Measurements from ENCODE around the gene AGAP1.
A peak's percentile ranks its signal among the peaks of the same experiment; 100 is the strongest.

The AGAP1 gene

DNA sequence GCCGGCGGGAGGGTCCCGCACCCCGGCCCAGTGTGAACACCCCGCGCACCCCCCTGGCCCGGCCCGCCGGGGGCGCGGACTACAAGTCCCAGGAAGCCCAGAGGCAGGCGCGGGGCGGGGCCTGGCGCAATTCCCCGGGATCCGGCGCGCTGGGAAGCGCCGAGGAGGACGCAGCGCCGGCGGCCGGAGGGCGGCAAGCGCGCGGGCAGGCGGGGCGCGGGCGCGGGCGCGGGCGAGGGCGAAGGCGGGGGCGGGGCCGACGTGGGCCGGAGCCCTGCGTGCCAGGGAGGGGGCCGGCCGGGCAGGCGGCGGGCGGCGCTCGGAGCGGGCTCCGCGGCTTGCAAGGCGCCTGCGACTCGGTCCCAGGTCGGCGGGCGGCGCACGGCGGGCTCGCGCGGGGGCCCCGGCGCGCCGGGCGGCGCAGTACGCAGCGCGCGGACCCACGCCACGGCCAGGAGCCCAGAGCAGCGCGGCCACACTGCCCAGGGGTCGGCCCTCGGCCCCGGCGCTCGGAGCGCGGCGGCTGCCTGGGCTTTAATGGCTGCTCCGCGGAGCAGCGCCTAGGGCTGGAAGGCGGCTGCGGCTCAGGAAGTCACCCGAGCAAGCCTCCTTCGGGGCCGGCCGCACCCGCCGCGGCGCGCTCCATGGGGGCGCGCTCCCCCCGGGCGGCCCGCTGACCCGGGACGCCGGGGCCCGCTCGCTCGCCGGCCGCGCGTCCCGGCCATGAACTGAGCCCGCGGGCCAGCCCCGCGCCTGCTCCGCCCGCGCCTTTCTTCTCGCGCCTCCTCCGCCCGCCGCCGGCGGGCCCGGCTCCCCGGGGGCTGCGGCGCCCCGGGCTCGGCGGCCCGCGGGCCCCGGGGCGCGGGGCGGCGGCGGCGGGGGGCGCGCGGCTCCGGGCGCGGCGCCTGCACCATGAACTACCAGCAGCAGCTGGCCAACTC is at the start of gene AGAP1:
Gene AGAP1, plus strand, starts transcription at position 269 of the 941 bp plus-strand sequence.
- DNase-seq = peak; percentile 78

DNA sequence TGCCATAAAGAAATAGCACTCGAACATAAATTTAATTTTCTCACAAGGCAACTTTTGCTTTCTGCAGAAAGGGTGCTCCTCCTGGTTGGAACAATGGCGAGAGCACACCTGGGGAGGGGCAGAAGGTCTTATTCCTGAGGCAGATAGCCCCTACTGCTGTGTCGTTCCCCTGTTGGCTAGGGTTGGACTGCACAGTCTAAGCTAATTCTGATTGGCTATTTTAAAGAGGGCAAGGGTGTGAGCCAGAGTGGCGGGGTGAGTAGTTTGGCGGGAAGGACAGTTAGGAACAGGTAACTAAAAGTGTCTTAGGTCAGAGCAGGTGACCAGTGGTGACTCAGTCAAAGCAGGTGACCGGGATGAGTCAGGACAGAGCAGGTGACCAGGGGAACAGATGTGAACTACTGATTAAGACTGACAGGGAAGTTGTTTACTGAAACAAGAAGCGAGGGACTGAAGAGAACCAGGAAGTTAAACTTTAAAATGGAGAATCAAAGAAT is 49.7 kb upstream of the AGAP1 start:
- no peak for DNase-seq

DNA sequence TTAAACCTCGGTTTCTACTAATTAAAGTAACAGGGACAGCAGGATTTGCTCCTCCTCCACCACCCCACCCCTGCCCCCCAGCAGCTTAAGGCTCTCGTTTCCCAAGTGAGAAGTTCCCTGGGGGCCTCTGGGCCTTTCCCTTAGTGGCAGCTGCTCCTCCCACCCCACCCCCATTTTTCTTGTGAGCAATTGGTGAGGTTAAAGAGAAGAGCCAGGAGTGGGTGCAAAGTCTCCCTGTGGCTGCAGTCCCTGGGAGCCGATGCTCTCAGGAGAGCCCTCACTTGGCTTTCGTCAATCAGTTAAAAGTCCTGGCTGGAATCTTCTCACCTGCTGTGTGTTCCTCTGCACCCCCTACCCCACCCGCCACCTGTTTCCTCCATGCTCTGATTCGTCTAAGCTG is 48.7 kb upstream of the AGAP1 start:
- no peak for DNase-seq

DNA sequence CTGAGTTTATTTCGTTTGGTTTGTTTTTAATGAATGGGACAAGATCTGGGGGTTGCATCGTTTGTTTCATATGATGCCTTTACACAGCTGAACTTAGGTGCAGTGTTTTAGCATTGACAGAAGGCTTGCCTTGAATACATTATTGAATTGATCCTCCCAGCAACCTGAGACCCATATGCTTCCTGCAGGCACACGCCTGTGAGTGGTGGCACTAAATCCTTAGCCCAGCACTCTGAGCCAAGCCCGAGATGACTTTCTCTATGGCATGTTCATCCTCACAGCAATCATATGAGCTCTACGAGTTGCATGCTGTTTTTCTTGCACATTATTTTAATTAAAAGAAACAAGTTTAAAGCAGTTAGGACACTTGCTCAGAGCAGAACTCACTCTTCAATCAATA is 47.8 kb upstream of the AGAP1 start:
- no peak for DNase-seq

DNA sequence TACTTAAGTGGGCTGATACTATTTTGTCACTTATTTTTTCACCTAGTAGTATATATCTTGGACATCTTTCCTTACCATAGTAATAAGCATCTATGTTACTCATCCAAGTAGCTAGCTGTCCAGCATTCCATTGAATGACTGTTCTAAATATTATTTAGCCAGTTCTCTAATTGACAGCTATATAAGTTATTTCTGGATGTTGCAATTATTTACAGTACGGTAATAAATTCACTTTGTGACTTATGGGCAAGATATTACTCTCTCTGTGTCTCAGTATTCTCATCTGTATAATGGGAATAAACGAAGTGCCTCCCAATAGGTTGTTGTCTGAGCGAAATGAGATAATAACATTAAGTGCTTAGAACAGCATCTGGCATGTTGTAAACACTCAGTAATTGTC is 46.6 kb upstream of the AGAP1 start:
- no peak for DNase-seq

DNA sequence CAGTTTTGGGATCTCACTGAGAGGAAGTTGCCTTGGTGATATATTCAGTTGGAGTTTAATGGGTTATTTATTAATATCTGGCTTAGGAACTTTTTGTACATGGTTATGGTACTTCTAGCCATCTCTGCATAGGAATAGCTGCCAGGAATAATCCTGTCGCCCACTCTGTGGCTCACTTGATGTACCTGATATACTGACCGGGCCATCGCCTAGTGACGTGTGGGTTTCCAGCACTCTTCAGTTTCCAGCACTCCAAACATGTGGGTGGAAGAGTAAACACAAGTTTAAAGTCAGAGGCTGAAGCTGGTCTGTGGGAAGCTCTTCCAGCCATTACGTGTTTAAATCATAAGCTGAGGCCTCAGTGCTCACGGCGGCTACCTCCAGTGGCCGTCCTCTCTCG is 44.3 kb upstream of the AGAP1 start:
- no peak for DNase-seq

DNA sequence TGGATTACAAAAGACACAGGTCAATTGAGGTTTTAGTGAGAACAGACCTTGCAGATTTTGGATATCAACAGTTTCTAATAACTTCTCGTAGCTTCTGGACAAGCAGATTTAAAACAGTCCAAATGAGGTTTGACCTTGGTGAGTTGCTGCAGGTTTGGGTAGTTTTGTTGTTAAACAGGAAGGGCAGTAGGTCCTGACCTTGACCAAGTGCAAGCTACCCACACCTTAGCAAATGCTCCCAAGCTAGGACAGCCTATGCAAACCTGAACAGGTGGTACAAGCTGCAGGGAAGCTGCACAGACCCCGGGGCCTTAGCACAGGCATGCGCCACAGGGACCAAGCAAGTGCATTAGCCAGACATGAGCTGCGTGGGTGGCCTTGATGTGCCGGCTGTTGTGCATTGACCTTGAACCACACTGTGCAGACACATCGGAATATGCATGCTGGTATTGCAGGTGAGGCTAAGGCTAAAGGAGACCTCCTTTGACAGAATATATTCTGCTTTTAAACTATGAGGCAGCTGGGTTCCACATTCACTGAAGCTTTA is 40.2 kb upstream of the AGAP1 start:
- DNase-seq = no peak

DNA sequence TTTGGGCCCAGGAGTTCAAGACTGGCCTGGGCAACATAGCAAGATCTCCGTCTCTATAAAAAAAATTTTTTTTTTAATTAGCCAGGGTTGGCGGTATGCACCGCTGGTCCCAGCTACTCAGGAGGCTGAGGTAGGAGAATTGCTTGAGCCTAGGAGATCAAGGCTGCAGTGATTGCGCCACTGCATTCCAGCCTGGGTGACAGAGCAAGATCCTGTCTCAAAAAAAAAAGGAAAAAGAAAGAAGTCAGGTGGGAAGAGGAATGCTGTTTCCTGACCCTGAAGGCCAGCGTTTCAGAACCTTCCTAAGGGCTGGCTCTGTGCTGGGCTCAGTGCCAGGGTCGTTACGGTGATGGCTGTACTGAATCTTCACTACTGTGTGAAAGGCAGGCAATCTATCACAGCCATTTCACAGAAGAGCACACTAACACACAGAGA is 35.0 kb upstream of the AGAP1 start:
- DNase-seq = peak; percentile 94

DNA sequence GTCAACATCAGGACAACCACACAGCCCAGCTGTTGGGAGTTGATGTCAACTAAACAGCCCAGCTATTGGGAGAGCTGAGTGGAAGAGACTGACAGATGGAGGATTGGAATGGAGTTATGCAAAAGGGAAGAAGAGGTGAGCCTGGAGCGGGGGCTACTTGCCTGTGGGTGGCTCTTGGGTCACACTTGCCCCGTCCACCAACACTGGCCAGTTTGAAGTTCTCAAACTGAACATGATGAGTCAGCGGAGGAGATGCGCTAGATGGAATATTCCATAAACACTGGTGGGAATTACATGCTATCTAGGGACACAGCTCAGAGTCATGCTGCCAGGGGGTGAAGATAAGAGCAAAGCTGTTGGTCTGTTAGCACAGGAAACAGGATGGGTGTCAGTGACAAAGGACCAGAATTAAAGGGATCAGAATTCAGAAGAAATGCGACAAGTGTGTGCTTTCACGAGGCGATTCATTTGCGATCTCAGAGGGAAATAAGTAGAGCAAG is 33.2 kb upstream of the AGAP1 start:
- no peak for DNase-seq

DNA sequence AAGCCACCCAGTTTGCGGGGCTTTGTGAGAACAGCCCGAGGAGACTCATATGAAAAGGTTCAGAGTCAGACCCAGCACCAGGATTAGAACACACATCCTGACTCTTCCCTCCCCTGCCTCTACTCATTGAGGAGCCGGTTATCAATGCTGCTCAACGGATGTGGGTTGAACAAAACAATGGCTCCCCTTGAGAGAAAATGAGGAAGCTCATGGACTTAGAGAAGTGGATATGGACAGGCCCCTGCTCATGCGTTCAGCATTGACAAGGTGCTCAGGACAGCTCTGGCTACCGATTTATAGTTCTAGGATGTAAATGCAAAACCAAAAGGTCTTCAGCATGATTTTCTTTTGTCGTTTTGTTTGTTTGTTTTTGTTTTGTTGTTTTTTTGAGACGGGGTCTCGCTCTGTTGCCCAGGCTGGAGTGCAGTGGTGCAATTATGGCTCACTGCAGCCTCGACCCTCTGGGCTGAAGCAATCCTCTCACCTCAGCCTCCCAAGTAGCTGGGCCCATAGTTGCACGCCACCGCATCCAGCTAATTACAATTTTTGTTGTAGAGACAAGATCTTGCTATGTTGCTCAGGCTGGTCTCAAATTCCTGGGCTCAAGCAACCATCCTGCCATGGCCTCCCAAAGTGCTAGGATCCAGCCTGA is 32.0 kb upstream of the AGAP1 start:
- no peak for DNase-seq

DNA sequence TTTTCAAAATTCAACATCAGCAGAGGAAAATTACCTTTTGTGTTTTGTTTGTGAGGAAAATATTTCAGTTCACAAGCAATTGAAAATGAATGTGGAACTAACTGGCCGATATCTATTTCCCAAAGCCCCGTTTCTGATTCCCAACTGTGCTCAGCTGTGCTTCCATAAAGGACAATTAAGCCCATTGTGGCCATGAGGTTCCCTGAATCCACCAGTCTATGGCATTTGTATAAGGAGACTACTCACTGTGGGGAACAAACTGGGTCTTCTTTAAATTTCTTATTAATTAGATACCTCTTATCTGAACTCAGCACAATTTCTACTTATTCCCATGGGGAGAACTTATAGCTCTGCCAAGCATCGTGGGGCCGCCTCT is 31.4 kb upstream of the AGAP1 start:
- DNase-seq = no peak

DNA sequence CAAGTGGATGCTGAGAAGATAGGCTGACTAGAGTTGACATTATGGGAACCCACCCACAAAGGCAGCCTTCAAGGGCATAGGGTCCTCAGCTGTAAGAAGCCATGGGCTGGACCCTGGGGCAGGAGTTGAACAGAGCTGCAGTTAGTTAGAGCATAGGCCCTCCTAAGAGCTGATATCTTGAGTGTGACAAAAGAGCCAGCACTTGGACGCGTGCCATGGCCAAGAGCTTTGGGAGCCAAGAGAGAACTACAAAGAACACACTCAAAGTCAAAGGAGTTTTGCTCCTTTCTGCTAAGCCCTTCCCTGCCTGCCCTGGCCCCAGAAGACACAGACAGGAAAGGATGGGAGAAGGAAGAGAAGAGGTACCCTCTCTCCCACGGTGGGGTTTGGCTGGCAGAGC is 29.9 kb upstream of the AGAP1 start:
- no peak for DNase-seq

DNA sequence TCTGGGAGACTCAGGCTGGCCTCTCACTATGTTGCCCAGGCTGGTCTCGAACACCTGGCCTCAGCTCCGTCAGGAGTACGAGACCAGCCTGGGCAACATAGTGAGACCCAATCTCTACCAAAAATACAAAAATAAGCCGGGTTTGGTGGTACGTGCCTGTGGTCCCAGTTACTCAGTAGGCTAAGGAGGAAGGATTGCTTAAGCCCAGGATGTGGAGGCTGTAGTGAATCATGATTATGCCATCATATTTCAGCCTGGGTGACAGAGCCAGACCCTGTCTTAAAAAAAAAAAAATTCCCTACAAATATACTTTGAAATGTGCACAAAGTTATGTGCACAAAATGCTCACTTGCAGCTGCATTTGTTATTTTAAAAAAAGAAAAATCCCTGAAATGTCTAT is 26.3 kb upstream of the AGAP1 start:
- no peak for DNase-seq

DNA sequence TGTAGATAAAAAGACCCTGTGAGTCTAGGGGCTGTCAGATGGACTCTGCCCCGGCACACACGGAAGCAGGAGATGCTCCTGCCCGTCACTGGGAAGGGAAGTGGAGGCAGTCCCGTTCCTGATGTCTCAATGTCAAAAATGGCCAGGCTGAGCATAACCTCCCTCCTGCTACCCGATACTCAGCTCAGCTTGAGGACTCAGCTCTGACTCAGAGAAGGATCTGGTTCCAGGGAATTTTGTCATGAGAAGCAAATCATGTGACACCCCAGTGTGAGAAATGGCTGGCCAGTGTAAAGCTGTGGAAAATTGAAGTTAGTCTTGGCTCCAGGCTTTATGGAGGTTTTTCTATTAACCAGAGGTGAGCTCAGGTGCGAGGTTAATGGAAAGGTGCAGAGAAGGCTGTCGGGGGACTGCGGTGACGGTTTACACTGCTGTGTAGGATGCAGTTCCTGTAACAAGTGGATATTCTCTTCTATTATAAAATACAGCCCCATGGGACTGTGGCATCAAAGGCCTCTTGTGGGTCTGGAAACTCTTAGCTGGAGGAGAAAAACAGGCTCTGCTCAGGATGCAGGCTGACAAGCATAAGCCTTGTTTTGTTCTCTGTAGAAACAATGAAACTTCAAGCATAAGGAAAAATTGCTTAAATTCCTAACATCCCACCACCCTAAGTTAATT is 24.7 kb upstream of the AGAP1 start:
- DNase-seq = peak; percentile 67

DNA sequence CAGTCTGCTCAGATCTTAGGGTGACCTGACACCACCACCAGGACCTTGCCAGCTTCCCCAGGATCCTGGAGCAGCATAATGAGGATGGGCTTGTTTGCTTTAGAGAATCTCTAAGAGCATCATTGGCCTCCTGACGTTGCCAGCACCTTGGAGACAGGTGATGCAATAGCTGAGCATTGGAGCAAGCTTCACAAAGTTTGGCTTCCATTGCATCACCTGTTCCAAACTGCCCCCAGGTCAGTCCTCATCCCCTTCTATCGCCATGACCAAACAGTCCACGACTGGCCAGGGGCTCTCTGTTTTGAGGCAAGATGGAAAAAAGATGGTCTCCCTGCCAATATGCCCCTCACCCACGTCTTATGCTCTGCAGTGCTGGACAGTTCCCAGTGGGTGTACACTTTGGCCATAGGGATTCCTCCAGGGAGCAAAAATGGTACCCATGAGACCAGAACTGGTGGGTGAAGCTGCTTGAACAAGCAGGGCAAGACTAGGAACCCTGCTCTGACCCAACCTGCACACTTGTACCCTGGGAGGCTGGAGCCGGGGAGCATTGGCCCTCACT is 22.6 kb upstream of the AGAP1 start:
- DNase-seq = no peak

DNA sequence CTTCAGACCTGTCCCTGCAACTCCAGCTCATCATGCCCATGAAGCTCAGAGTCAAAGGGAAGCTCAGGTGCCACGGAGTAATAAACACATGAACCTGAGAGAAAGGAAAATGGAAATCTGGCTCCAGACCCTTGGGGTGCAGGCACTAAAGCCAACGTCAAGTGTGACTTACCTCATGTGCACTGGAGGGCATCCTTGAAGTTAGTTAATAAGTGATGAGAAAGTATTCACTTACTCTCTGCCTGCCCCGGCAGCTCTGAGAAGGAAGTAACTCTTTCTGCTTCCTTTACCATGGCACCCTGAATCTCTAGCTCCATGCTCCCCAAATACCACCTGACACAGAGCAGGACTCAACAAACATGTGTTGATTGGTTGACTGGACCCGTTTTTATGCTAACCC is 21.4 kb upstream of the AGAP1 start:
- DNase-seq = peak; percentile 49

DNA sequence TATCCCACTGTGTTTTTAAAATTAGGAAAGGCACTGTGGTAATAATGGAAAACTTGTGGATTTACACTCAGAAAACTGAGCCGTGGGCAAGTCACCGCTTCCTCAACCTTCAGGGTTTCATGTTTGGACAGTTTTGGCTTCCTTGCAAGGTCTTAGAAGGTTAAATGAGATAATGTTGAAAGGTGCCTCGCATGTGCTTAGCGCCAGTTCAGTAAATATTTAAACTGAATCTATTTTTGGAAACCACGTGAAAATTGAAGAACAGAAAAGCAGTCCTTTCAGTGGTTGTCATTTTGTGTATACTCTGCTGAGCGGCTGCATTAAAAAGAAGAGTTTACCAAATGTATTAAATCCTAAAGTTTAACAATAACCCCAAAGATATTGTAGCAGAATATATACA is 15.2 kb upstream of the AGAP1 start:
- DNase-seq = no peak

DNA sequence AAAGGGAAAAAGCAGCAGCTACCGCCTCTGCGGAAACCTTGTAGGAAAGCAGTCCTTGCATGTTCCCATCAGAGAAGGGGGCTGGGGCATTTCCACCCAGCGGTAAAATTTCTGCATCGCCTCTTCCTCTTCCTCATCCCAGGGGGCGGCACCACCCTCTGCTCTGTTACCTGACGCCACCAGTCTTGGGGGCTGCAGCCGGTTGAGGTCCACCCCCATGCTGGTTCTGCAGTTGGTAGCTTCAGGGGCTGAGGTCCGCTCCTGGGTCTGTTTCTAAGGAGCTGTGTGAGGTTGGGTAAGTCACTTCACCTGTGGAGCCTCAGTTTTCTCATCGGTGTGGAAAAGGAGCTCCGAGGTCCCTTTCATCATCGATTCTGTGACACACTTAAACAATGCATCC is 14.2 kb upstream of the AGAP1 start:
- no peak for DNase-seq

DNA sequence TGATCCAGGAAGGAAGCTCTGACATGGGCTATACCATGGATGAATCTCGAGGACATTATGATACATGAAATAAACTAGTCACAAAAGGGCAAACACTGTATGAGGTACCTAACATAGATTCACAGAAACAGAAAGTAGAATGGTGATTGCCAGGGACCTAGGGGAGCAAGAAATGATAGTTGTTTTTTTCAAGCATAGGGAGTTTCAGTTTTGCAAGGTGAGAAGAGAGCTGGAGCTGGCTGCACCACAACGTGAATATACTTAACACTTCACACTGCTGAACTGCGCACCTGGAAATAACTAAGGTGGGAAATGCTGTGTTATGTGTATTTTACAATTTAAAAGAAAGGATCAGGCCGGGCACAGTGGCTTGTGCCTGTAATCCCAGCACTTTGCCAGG is 13.2 kb upstream of the AGAP1 start:
- no peak for DNase-seq

DNA sequence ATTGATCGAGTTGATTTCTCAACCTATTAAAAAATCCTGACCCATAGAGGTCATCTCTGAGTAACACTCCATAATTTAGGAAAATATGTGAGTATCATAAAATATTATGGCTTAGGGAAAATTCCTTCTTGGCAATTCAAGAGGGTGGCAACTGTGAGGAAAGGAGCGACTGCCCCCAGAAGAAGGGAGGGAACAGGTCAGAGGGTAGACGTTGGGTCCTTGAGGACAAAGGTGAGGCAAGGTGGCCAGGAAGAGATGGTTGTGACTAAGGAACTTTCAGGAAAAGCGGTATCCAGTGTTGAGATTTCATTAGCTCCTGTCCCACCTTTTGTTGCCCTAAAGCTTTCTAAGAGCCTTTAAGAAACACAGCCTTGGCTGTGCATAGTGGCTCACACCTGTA is 10.5 kb upstream of the AGAP1 start:
- DNase-seq = no peak

DNA sequence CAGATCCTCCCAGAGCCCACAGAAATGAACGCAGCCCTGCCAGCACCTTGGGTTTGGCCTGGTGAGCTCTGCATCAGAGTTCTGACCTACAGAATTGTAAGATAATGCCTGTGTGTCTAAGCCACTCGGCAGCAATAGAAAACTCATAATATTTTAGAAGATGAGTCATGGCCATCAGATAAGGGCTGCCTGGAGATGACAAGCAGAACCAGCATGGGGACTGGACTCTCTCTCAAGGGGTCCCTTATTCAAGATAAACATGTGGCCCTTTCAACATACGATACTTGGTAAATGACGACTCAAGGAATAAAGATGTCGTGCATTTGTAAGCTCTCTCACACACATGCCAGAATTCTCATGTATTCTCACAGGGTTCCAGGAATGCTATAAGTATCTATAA is 8.5 kb upstream of the AGAP1 start:
- DNase-seq = no peak

DNA sequence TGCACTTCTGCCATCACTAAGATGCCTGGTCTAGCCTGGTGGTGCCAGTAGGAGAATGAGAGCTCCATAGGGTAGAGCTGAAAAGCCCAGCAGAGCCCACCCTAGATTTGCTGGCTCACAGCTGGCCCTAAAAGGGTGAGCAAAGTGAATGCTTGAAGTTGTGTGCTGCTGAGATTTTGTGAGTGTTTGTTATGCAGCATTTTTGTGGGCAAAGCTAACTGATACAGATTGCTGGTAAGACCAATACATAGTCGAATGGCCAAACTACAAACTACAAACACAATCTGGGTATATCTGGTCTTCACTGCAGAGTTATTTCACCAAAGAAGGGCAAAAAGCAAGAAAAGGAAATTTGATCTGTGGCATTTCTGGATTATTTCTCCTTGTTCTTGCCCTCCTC is 7.1 kb upstream of the AGAP1 start:
- no peak for DNase-seq

DNA sequence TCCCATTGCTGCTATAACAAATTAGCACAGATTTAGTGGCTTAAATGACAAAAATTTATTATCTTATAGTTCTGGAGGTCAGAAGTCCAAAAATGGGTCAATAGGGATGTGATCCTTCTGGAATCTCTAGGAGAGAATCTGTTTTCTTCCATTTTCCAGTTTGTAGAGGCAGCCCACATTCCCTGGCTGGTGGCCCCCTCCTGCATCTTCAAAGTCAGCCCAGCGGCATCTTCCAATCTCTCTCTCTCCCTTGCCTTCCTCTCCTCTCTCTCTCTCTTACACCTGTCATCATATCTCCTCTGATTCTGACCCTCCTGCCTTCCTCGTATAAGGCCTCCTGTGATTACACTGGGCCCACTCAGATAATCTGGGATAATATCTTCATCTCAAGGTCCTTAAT is 3.9 kb upstream of the AGAP1 start:
- no peak for DNase-seq

Measured in kidney glomerular epithelial cell (primary cell).